GM23248 (cell line): ENCODE results near the gene SBK2.

Source experiments
- EZH2 ChIP-seq: fragments of 200-600 bp; sonication (generic); IDR thresholded peaks from 2 replicates; pipeline ENCODE4 v1.6.1; 2018; ENCODE audit warnings: antibody characterized with exemption, mild to moderate bottlenecking; ENCODE audit not compliant: insufficient read depth, poor library complexity, severe bottlenecking
- EZH2phosphoT487 ChIP-seq: fragments of 200-600 bp; sonication (generic); IDR thresholded peaks from 2 replicates; pipeline ENCODE4 v1.6.1; 2018; ENCODE audit warnings: antibody characterized with exemption, moderate library complexity, mild to moderate bottlenecking, low read depth; ENCODE audit not compliant: insufficient read depth

- no peak for TF ChIP-seq EZH2
- no peak for TF ChIP-seq EZH2phosphoT487
Observed at GRCh38 chr19:55552206-55552605, 15.3 kb upstream of the SBK2 start.
